Thoracic aorta (tissue), 2 donors: ENCODE data around the gene CAPSL. TPM values are rescaled to one million over a fixed set of nuclear protein-coding genes. Genes with fewer than 3 reads are reported as not detected.

Source experiments
- ATAC-seq: fragments of 150-250 bp; one replicate; pipeline ENCODE4 v1.8.0; 2017; ENCODE audit warnings: low read depth; ENCODE audit not compliant: insufficient number of reproducible peaks, low FRiP score
- DNase-seq: peaks from one replicate; pipeline ENCODE4 v3.0.0-alpha.2; 2020; ENCODE audit warnings: low spot score
- H3K27ac ChIP-seq, 2 donors: fragments of 200-600 bp; sonication (generic); 1 replicate in 1 of 2; 2 replicates in 1 of 2; pipeline ENCODE4 v1.5.1; 2016; ENCODE audit warnings: mild to moderate bottlenecking in 2 of 2, moderate library complexity in 2 of 2
- H3K27me3 ChIP-seq: fragments of 200-600 bp; sonication (generic); replicated peaks from 2 replicates; pipeline ENCODE4 v1.6.0; 2016; ENCODE audit warnings: mild to moderate bottlenecking; ENCODE audit not compliant: insufficient read depth
- H3K36me3 ChIP-seq: fragments of 200-600 bp; sonication (generic); one replicate; pipeline ENCODE4 v1.5.1; 2016
- H3K4me1 ChIP-seq, 2 donors: fragments of 200-600 bp; sonication (generic); 1 replicate in 1 of 2; 2 replicates in 1 of 2; pipeline versions ENCODE4 v1.5.1 to v1.6.0; 2016; ENCODE audit warnings: low read depth in 2 of 2, mild to moderate bottlenecking in 1 of 2; ENCODE audit not compliant: control insufficient read depth in 1 of 2
- H3K4me3 ChIP-seq: fragments of 200-600 bp; sonication (generic); 2 replicates; pipeline ENCODE4 v1.5.1; 2016; ENCODE audit warnings: mild to moderate bottlenecking
- H3K9me3 ChIP-seq: fragments of 200-600 bp; sonication (generic); 2 replicates; pipeline ENCODE4 v1.5.1; 2016
- CTCF ChIP-seq: fragments of 200-600 bp; sonication (generic); IDR thresholded peaks from one replicate; pipeline ENCODE4 v1.5.1; 2019; ENCODE audit warnings: antibody characterized with exemption
- total RNA-seq, 2 donors: library from RNA; depleted of rRNA; stranded (reverse); fragments of >200 nt; gene quantifications; one replicate each; pipeline versions ENCODE4 v1.1.0 to v1.2.3, GENCODE V29; 2016

The CAPSL gene
- total RNA-seq, 2 donors from 2014 or later: not detected

- DNase-seq (no peak), ATAC-seq (no peak)
- no peak overlapping the region for H3K27ac ChIP-seq
- TF ChIP-seq CTCF: no peak
- H3K27me3 ChIP-seq: no peaks in the 10 kb centered on the region
- H3K9me3 ChIP-seq: no peaks in the 10 kb centered on the region
- H3K36me3 ChIP-seq: no peaks in the 10 kb centered on the region
- no peak overlapping the region for H3K4me3 ChIP-seq
- no peaks in the 10 kb centered on the region for H3K4me1 ChIP-seq
Observed at GRCh38 chr5:35880156-35880555, 58.3 kb downstream of the CAPSL start.

DNA sequence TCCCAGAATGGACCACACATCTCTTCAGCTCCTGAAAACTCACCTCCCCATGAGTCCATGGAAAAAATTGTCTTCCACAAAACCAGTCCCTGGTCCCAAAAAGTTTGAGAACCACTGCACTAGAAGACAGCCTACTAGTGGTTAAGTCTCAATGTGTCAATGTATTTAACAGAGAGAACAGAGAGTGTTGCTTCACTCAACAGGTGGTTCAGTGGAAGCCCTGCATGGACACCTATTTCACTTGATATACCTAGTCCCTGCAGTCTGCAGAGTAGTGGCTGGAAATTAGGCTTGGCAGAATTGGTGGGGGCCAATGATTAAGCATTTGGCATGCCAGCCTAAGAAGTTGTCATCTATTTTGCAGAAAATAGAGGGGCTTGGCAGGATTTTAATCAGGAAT, 58.8 kb downstream of the CAPSL start:
- H3K4me1 ChIP-seq: no peaks in the 10 kb centered on the region
- no peaks in the 10 kb centered on the region for H3K36me3 ChIP-seq
- H3K27ac ChIP-seq: no peak overlapping the region
- no peaks in the 10 kb centered on the region for H3K9me3 ChIP-seq
- DNase-seq (no peak), ATAC-seq (no peak)
- no peak for TF ChIP-seq CTCF
- H3K4me3 ChIP-seq: no peak overlapping the region
- H3K27me3 ChIP-seq: no peaks in the 10 kb centered on the region

- Histone ChIP-seq H3K9me3 (no peaks in the 10 kb centered on the region), H3K36me3 (no peaks in the 10 kb centered on the region), H3K27me3 (no peaks in the 10 kb centered on the region), H3K27ac (no peak overlapping the region), H3K4me1 (no peaks in the 10 kb centered on the region), H3K4me3 (no peak overlapping the region)
- ATAC-seq (no peak), DNase-seq (no peak)
- no peak for TF ChIP-seq CTCF
Observed at GRCh38 chr5:35879096-35879495, 59.3 kb downstream of the CAPSL start.

- DNase-seq (no peak), ATAC-seq (no peak)
- Histone ChIP-seq H3K36me3 (no peaks in the 10 kb centered on the region), H3K27ac (no peak overlapping the region), H3K9me3 (no peaks in the 10 kb centered on the region), H3K27me3 (no peaks in the 10 kb centered on the region), H3K4me1 (no peaks in the 10 kb centered on the region), H3K4me3 (no peak overlapping the region)
- no peak for TF ChIP-seq CTCF
Observed at GRCh38 chr5:35878079-35878478, 60.3 kb downstream of the CAPSL start.

DNA sequence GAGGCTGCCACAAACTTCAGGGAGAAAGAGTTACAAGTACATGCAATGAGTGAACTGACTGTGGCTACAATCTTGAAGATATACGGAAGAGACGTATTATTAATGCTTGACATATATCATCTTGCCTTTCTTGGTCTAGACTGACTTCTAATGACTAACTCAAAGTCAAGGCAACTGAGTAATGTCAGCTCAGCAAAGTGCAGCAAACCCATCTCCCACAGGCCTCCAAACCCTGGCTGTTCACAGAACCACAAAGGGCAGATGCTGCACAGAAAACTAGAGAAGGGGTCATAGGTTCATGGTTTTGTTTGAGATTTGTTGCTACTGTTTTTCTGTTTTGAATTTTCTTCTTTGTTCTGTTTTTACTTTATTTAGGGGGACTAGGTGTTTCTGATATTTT, 60.8 kb downstream of the CAPSL start:
- ATAC-seq: no peak
- H3K36me3 ChIP-seq: no peaks in the 10 kb centered on the region

More for the DNA sequence above, 60.8 kb downstream of the CAPSL start:
- no peak overlapping the region for H3K27ac ChIP-seq
- H3K27me3 ChIP-seq: no peaks in the 10 kb centered on the region
- no peak for TF ChIP-seq CTCF
- DNase-seq: no peak
- H3K9me3 ChIP-seq: no peaks in the 10 kb centered on the region
- no peaks in the 10 kb centered on the region for H3K4me1 ChIP-seq
- H3K4me3 ChIP-seq: no peak overlapping the region
